AML-193 (cell line): ENCODE measurements around the gene DPP4.
"Not testable (repeated sequence)": the region's sequence is repeated elsewhere in the genome, so short reads cannot be mapped to it uniquely, and the experiment has no call there.

ENCODE experiments used
- DNase-seq, 2 experiments: peaks; one replicate each; lab custom pipeline; 2025; lab: John Stamatoyannopoulos, UW

The DPP4 gene

GRCh38 chr2:161990741-161991140 is 83.3 kb downstream of the DPP4 start:
- DNase-seq = peak in 1 of 2 experiments; percentile 18

GRCh38 chr2:161990036-161990435 is 84.0 kb downstream of the DPP4 start:
- no peak for DNase-seq

- DNase-seq = no peak
Observed at GRCh38 chr2:161988589-161988988, 85.4 kb downstream of the DPP4 start.

- no peak for DNase-seq
Observed at GRCh38 chr2:161987311-161987710, 86.7 kb downstream of the DPP4 start.

GRCh38 chr2:161983866-161984265 is 90.1 kb downstream of the DPP4 start:
- DNase-seq = no peak

GRCh38 chr2:161983331-161983651 is 90.7 kb downstream of the DPP4 start:
- DNase-seq = no peak

- DNase-seq = no peak
Observed at GRCh38 chr2:161982548-161983330, 91.3 kb downstream of the DPP4 start.

- DNase-seq = no peak
Observed at GRCh38 chr2:161981679-161982250, 92.2 kb downstream of the DPP4 start.

- DNase-seq = no peak
Observed at GRCh38 chr2:161980976-161981375, 93.0 kb downstream of the DPP4 start.

- DNase-seq = peak; percentile 30 to 41
Observed at GRCh38 chr2:161979490-161979889, 94.5 kb downstream of the DPP4 start.

- not testable (repeated sequence) for DNase-seq
Observed at GRCh38 chr2:161977926-161978325, 96.1 kb downstream of the DPP4 start.

GRCh38 chr2:161976917-161977316 is 97.1 kb downstream of the DPP4 start:
- no peak for DNase-seq

GRCh38 chr2:161976295-161976694 is 97.7 kb downstream of the DPP4 start:
- DNase-seq = no peak

- DNase-seq = no peak
Observed at GRCh38 chr2:161975813-161976160, 98.2 kb downstream of the DPP4 start.

- DNase-seq = peak; percentile 69 to 71
Observed at GRCh38 chr2:161975062-161975812, 98.8 kb downstream of the DPP4 start.

- DNase-seq = no peak
Observed at GRCh38 chr2:161974461-161974860, 99.6 kb downstream of the DPP4 start.

- DNase-seq = no peak
Observed at GRCh38 chr2:161972866-161973265, 101.1 kb downstream of the DPP4 start.

- DNase-seq = no peak
Observed at GRCh38 chr2:161972232-161972631, 101.8 kb downstream of the DPP4 start.

- no peak for DNase-seq
Observed at GRCh38 chr2:161971551-161971950, 102.5 kb downstream of the DPP4 start.

- DNase-seq = no peak
Observed at GRCh38 chr2:161969159-161969558, 104.9 kb downstream of the DPP4 start.

GRCh38 chr2:161965994-161966393 is 108.0 kb downstream of the DPP4 start:
- no peak for DNase-seq

- DNase-seq = no peak
Observed at GRCh38 chr2:161964160-161964559, 109.9 kb downstream of the DPP4 start.

GRCh38 chr2:161962160-161962559 is 111.9 kb downstream of the DPP4 start:
- no peak for DNase-seq
